NCI-H128 (cell line): ENCODE data around the gene IMPG1.
A peak's percentile ranks its signal among the peaks of the same experiment; 100 is the strongest.
"Not testable (repeated sequence)": the region's sequence is repeated elsewhere in the genome, so short reads cannot be mapped to it uniquely, and the experiment has no call there.

ENCODE experiments used
- DNase-seq: peaks from one replicate; lab custom pipeline; 2025; ENCODE audit not compliant: unreplicated experiment; lab: John Stamatoyannopoulos, UW

IMPG1 gene

DNA sequence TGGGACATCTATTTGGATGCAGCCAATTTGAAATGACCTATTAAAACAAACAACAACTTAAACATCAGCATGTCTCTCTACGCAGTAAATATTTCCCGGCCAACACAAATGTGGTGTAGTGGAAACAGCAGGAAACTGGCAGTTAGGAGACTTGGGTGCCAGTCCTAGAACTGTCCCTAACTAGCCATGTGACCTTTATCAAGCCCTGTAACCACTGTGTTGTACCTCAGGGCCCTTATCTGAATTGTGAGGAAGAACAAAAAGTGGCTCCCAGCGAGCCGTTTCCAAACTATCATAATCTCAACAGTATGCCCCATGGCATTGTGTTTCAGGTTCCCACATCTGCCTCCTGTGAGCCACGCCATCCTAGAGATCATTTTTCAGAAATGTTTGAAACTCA is 124.5 kb downstream of the IMPG1 start:
- DNase-seq, result no peak

DNA sequence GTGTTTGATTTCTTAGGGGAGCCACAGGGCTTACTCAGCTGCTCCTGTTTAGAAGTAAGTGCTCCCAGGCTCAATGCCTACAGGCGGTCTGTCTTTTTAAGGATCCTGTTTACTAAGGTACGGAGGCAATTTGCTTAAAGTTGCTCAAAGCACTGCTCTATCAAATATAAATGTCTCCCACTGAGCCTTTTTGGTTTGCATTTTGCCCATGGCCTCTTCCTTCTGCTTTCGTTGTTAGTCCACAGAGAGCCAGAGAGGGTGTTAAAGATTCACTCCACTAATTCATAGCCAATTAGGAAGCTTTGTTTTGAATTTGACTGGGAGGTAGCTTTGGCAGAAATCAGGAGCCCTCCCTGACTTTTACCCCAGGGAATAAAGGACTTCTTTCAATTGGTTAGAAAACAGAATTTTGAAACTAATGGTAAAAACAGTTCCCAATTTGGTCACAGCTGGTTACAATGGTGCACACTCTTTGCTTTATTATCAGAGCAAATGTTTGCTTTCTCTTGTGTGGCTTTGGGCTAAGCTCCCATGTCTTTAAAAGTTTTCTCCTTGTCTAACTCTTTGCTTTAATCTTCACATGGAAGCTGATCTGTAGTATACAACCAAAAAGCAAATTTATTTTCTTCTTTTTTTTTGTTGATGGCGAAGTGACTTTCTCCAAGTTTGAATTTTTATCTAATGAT is 126.2 kb downstream of the IMPG1 start:
- DNase-seq, result no peak

DNA sequence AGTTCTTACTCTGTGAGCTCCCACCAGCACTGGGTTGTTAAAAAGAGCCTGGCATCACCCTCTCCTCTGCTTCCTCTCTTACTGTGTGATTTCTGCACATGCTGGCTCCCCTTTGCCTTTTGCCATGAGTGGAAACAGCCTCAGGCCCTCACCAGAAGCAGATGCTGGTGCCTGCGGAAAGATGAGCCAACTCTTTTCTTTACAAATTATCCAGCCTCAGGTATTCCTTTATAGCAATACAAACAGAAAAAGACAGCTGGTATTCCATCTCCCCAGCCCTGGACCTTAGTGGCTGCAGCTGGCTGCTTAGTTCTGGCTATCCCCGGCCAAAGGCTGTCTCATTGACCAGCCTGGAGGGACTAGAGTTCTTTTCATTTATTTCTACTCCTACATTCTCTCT is 129.1 kb downstream of the IMPG1 start:
- no peak for DNase-seq

DNA sequence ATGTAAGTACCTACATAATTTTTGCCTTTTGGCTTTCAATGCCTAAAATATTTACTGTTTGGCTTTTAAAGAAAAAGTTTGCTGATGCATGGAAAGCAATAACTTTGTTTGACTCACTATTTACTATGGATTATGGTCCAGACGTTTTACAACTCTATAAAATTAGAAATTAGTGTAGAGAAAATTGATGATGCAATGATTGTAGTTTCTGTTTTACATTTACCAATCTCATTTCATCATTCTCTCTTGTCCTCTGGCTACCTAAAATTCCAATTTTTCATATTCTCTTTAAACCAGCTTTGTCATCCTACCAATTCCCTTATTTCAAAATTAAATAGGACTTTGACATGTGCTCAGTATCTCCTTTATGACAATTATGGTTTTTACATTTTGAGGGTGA is 131.0 kb downstream of the IMPG1 start:
- no peak for DNase-seq

DNA sequence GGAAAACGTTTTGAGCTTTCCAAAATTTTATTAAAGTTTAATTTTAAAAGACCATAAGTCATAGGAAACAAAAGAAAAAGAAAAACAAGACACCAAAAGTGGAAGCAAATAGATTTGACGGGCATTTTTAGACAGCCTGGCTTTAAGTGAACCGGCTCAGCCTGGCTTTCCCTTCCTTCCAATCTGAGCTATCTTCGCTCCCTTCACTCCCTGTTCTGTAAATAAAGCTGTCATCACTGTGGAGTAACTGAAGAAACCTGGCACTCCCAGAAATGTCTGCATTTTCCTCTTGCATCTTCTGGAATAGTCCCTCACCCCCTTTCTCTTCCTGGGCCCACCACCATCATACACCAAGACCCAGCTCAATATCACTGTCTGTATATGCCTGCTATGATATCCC is 131.9 kb downstream of the IMPG1 start:
- no peak for DNase-seq

DNA sequence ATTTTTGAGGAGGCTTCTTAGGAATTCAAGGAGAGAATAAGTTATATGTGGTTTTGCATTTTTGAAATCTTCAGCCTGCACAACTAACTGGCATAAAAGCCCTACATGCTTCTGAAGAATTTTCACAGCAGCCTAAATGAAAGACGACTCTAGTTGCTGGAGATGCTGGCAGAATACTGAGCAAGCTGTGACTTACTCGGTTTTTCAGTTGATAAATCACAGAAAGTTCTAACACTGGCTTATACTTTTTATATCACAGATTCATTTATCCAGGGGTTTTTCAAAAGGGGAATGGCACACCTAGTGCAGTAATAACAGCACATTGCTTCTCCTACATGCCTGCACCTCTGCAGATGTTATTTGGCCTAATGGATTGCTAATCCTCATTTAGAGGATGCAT is 134.6 kb downstream of the IMPG1 start:
- DNase-seq, result no peak

DNA sequence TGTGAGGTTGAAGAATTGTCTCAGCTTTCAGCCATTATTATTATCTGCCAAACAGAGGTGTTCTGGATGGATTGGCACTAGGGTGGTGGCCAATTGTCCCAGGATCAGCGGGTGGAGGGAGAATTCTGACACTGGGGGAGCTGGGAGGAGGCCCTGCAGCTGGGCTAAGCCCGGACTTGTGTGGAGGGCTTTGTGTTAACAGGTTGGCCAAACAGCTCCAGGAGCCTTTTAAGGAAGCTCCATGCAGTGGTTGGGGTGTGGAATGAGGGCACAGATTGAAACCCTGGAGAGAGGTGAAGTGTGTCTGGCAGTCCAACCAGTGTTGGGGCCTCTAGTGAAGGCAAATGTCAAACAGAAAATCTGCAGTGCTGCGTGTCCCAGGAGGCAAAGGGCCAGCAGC is 135.8 kb downstream of the IMPG1 start:
- DNase-seq, result no peak

DNA sequence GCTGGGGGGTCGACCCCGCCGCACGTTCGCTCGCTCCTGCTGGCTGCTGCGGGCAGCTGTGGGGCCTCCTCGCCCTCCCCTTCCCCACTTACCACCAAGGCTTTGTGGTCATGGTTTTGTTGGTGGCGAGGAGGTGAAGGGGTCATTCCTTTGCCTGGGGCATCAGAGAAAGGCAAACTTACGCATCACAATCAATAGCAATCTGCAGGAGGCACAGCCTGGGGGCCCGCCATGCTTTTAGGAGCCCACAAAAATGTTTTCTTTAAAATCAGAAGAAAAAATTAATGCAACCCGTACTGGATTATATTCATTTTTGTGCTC is 137.0 kb downstream of the IMPG1 start:
- DNase-seq, result no peak

DNA sequence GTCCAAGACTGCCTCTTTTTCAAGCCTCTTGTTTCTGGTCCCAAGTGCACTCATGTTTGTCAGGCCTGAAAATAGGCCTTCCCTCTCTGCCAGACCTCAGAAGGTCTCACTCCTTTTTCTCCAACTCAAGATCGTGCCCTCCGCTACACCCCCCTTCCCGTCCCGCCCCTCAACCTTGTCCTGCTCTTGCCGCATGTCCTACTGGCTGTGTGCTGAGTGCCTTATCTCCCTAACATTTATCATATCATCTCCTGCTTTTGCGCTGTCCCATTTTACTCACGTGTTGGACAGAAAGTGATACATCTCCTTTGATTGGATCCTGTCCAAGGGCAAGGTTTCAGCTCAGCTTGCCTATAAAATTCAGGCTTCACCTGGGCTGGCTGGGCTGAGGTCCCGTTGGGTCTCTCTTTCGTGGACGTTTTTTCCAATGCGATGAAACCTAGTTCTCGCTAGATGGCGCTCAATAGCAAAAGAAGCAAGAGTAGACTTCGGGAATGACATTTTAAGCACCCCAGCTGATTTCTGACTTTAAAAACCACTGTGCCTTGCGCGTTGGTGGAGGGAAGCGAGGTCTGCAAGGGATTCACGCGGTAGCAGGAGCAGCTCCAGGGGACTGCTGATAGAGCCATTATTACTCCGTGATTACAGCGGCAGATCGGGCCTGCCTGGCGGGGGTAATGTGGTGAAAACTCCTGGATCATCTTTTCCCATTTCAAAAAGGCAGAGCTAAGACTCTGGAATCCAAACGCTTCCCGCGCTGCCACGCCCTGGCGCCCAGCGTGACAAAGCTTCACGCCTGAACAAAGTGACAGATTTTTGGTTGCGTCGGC is 137.6 kb downstream of the IMPG1 start:
- peak; percentile 49 for DNase-seq

DNA sequence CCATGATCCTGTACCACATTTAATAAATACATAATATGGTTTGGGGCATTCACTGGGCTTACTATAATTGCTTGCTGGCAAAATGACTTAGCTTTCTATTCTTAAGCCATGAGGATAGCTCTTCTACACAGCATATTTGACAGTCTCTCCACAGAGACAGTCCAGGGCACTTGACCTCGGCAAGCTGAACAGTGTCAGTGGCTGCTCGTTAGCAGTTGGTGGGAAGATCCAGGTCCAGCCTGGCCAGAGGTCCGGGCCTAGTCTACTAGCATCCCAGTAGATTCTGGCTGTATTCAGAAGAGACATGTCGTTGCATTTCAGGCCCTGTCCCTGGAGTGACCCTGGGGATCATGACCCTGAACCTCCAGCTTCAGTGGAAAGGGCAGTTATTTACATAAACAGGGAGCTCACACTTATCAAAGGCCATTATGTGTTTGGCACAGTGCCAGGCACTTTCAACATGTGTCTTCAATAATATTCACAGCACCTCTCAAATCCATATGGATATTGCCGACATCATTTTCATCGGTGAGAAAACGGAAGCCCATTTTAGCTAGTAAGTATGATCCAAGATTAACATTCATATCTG is 139.0 kb downstream of the IMPG1 start:
- DNase-seq, result no peak

DNA sequence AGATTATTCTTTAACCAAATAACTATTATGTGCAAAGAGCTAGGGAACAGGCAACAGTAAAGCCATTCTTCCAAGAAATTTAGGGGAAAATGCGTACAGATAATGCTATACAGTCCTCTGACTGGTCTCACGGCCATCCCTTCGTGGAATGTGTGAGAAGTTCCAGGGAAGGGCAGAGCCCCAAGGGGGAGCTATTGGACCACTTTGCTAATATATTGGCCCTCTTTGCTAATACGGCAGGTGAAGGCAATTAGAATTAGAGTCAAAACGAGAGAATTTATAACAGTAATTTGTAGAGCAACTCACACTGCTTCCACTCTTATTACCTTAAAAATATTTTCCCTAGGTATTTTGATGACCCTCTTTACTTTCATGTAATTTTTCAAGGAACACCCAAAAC is 140.4 kb downstream of the IMPG1 start:
- no peak for DNase-seq

DNA sequence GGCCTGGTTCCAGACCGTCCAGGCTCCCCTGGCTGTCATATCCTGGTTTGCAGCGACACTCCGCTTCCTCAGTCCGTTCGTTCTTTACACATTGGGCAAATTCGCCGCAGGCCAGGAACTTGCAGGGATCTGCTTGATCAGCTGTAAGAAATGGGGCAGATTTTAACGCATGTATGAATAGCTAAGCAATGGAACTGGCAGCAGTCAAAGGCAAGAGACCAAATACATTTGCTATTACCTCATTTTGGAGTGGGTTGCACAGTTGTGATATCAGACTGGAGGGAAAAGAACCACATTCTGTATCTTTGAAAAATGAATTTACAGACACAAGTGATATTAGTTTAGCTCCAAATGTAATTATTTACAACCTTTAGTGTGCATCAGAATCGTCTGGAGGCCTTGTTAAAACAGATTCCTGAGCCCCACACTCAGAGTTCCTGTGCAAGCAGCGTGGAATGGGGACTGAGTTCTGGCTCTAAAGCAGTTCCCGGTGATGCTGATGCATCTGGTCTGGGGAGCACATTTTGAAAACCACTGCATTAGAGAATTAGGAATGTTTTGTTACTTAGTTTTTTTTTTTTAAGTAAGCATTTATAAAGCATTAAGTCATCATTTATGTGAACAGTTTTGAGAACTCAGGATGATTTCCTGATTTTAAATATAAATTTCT is 141.3 kb downstream of the IMPG1 start:
- no peak for DNase-seq

DNA sequence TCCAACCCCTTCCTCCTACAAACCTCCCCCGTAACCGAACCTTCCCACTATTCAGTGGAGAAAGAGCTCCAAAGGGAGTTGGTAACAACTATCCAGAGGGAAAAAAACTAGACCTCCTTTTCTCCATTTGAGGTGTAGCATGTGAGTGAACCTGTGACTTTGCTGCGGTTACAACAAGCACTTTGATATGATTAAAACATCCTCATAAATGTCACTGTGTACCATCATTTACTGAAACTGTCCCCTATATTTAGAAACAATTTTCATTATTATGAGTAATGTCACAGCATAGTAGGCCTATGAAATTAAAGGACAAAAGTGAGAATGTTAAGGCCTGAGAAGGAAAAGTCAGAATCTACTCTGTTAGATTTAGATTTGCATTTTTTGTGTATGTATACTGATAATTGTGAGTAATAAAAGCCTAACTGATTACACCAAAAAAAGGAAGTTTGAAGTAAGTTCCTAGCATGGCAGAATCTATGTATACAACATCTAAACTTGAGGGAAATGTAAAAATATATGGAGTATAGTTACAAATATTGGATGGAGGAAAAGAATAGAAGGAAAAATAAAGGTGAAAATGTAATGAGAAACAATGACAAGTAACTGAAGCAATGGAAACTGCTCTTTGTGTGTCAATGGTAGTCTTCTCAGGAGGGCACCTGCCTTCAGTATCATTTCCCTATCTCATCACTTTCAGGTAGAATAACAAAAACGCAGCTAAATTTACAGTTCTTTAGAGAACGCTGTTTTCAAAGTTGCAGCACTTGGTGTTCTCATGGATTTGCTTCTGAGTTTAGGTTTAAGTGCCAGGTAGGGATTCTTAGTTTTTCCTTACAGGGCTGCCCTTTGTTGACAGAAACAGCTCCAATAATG is 145.9 kb downstream of the IMPG1 start:
- no peak for DNase-seq

DNA sequence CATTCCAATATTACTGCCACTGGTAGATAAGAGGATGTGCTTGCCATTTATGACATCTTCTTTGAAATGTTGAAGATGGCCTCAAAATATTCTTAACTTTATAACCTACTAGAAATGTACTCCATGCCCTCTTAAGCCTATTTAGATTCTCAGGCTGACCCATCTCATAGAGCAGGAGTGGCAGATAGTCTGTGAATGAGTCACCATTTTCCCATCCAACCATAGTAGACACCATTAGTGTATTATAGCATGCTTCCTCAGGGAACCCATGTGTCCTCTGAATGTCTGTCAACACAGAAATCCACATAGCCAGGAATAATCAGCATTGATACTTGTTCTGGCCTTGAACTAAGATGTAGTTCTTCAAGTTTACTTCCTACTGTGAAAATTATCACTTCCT is 150.2 kb downstream of the IMPG1 start:
- no peak for DNase-seq

DNA sequence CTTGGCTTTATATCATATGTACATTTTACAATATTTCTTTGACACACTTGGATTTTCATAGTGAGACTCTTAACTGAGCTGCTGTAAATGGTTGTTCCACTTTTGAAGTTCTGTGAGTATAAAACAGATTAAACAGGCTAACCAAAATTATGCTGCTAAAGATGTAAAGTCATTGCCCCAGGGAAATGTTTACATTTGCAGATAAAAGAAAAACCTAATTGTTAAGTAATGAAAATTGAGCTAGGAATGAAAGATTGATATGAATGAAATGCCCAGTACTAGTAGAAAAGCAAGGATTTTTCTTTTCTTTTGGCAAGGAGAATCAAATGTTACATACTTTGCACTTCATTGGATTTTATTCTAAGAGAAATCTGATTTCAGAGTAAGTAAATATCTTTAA is 159.4 kb downstream of the IMPG1 start:
- no peak for DNase-seq

DNA sequence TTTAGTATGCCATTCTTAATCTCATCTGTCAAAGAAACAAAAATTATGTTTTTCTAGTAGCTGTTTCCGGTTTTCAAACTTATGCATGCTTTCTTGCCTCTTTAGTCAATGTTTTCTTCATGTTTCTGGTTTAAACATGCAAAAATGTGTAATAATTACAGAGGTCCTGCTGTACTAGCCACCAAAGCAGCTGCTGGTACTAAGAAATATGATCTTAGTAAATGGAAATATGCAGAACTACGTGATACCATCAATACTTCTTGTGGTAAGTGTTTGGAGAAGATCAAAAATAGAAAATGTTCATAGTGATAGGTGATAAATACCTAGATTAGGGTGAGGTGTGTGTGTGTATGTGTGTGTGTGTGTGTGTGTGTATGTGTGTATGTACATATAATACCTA is 165.0 kb downstream of the IMPG1 start:
- DNase-seq, result no peak

DNA sequence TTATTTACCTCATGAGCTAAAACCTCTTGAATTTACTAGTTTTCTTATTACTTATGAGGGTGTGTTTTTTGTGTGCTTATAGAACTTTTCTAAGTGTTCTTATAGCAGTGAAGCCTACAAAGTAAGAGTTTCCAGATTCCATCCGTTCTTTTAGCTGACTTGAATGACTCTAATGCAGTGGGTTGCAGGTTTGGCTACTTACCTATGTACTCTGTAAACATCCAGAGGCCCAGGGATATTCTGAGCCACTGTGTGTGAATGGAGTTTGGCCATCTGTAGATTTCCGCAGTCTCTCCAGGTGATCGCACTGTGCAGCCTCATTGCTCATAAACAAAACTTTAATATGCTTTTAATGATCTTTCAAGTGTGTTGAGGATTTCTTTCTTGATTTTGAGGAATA is 165.6 kb downstream of the IMPG1 start:
- DNase-seq, result no peak

DNA sequence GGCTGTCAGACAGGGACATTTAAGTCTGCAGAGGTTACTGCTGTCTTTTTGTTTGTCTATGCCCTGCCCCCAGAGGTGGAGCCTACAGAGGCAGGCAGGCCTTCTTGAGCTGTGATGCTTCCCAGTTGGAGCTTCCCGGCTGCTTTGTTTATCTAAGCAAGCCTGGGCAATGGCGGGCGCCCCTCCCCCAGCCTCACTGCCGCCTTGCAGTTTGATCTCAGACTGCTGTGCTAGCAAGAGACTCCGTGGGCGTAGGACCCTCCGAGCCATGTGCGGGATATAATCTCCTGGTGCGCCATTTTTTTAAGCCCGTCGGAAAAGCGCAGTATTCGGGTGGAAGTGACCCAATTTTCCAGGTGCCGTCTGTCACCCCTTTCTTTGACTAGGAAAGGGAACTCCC is 167.3 kb downstream of the IMPG1 start:
- not testable (repeated sequence) for DNase-seq

DNA sequence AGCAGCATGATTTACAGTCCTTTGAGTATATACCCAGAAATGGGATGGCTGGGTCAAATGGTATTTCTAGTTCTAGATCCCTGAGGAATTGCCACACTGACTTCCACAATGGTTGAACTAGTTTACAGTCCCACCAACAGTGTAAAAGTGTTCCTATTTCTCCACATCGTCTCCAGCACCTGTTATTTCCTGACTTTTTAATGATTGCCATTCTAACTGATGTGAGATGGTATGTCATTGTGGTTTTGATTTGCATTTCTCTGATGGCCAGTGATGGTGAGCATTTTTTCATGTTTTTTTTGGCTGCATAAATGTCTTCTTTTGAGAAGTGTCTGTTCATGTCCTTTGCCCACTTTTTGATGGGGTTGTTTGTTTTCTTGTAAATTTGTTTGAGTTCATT is 172.2 kb downstream of the IMPG1 start:
- DNase-seq, result not testable (repeated sequence)

DNA sequence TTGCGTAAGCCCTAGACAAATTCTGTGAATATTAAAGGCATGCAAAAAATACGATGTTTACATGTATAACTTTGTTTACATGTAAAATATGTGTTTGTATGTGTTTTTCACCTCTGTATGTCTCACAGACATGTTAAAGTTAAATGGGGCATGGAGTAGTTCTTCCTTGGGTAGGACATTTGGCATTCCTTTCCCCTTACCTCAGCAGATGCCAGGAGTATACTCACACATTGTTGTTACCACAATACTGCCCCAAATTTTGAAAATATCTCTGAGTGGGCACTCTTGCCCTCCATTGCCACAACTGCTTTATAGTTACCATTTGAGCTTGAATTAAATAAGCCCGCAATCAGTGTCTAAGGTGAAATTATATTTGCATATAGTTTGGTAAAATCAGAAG is 175.9 kb downstream of the IMPG1 start:
- no peak for DNase-seq

DNA sequence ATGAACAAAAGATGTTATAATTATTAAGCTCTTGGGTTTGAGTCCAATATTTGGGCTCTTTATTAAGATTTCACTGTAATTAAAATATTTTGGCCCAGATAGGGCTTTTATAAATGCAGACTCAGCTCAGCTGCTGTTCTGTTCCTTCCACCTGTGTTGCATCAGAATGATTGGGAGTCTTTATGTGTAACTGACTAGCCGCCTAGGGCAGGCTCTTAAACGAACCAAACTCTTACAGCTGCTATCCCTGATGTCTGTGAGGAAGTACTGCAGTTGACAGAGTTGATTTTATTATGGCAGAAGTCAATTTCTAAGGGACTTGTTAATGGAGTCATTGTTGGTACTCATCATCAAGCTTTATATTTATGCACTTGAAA is 178.7 kb downstream of the IMPG1 start:
- no peak for DNase-seq
